Gastrocnemius medialis (tissue), 4 donors: Measurements from ENCODE around the gene PRKAB1. TPM values are rescaled to one million over a fixed set of nuclear protein-coding genes. Genes with fewer than 3 reads are reported as not detected.

ENCODE experiments used
- ATAC-seq, 2 donors: fragments of 150-250 bp; one replicate each; pipeline ENCODE4 v1.9.1; 2016
- DNase-seq, 2 donors: peaks; one replicate each; pipeline ENCODE4 v3.0.0-alpha.2; 2019
- H3K27ac ChIP-seq, 4 donors: fragments of 200-600 bp; sonication (generic); 1 replicate in 1 of 4; 2 replicates in 3 of 4; pipeline ENCODE4 v1.5.1; 2016 to 2018; ENCODE audit warnings: mild to moderate bottlenecking in 2 of 4, moderate library complexity in 1 of 4
- H3K27me3 ChIP-seq, 3 donors: fragments of 200-600 bp; sonication (generic) in 2 of 3; 1 replicate in 1 of 3; 2 replicates in 2 of 3; pipeline versions ENCODE4 v1.5.1 to v1.6.0; 2016 to 2019; ENCODE audit warnings: mild to moderate bottlenecking in 1 of 3, moderate library complexity in 1 of 3
- H3K36me3 ChIP-seq, 2 donors: fragments of 200-600 bp; sonication (generic) in 1 of 2; one replicate each; pipeline ENCODE4 v1.5.1; 2017 to 2018
- H3K4me1 ChIP-seq, 2 donors: fragments of 200-600 bp; sonication (generic) in 1 of 2; one replicate each; pipeline ENCODE4 v1.5.1; 2016 to 2017; ENCODE audit warnings: mild to moderate bottlenecking in 2 of 2
- H3K4me3 ChIP-seq, 4 donors: fragments of 200-600 bp; sonication (generic) in 3 of 4; 1 replicate in 1 of 4; 2 replicates in 3 of 4; pipeline ENCODE4 v1.5.1; 2016 to 2019; ENCODE audit warnings: mild to moderate bottlenecking in 2 of 4
- H3K9me3 ChIP-seq, 3 donors: fragments of 200-600 bp; sonication (generic) in 2 of 3; 1 replicate in 1 of 3; 2 replicates in 2 of 3; pipeline ENCODE4 v1.5.1; 2016 to 2019
- POLR2A ChIP-seq, 2 donors: fragments of 450-650 bp; IDR thresholded peaks; one replicate each; pipeline ENCODE4 v1.6.1; 2017; ENCODE audit warnings: antibody characterized with exemption in 2 of 2, mild to moderate bottlenecking in 2 of 2, moderate library complexity in 2 of 2
- in situ Hi-C, 4 donors: fragments of 200-750 bp; cut with MboI; loops; one replicate each; pipeline versions ENCODE4 v1.15.0 to v1.8.0; 2017; ENCODE audit warnings: low sequenced_read_pairs in 4 of 4
- intact Hi-C: fragments of 100-400 bp; cut with DNase I; formaldehyde crosslinking; loops from one replicate; pipeline ENCODE4 v1.15.1; 2023; ENCODE audit warnings: low total_unique reads
- microRNA counts, 2 donors: library from miRNA; unstranded; fragments of <30 nt; microRNA quantifications; one replicate each; lab custom pipeline; 2016
- microRNA-seq, 2 donors: library from miRNA; unstranded; fragments of <30 nt; microRNA quantifications; one replicate each; pipeline ENCODE4, GENCODE V29; 2016; ENCODE audit warnings: borderline replicate concordance in 2 of 2
- total RNA-seq, 4 donors: library from RNA; depleted of rRNA; stranded (reverse); fragments of >200 nt; gene quantifications; one replicate each; pipeline versions ENCODE4 v1.1.0 to v1.2.3, GENCODE V29; 2016
- TF ChIP-seq, protein P1 (sequence below), 5 experiments: fragments of 450-650 bp in 3 of 5; fragments of 200-600 bp in 2 of 5; sonication (generic) in 2 of 5; IDR thresholded peaks in 4 of 5; conservative IDR thresholded peaks in 1 of 5; 1 replicate in 4 of 5; 2 replicates in 1 of 5; pipeline ENCODE4 v1.5.1; 2016 to 2019; ENCODE audit warnings: antibody characterized with exemption in 5 of 5, mild to moderate bottlenecking in 3 of 5, moderate library complexity in 3 of 5

The PRKAB1 gene
- total RNA-seq, 4 donors from 2014 or later = 7.1 to 21.0 (median 17.6) TPM

DNA sequence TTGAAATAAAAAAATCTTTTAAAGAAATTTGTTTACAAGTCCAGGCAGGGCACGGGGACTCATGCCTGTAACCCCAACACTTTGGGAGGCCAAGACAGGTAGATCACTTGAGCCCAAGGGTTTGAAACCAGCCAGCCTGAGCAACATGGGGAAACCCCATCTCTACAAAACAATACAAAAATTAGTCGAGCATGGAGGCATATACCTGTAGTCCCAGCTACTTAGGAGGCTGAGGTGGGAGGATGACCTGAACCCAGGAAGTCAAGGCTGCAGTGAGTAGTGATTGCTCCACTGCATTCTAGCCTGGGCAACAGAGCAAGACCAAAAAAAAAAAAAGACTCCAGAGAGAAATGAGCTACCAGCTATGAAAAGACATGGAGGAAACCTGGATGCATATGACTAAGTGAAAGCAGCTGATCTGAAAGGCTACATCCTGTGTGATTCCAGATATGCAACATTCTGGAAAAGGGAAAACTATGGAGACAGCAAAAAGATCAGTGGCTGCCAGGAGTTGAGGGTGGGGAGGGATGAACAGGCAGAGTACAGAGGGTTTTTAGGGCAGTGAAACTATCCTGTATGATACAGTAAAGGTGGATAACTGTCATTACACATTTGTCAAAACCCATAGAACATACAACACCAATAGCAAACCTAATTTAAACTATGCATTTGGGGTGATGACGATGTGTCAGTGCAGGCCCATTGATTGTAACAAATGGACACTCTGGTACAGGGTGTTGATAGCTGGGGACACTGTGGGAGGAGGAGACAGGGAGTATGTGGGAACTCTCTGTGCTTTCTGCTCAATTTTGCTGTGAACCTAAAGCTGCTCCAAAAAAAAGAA lies 59.9 kb downstream of the PRKAB1 start:
- H3K27ac ChIP-seq = no peak overlapping the region
- in situ Hi-C loops (no loop called here), intact Hi-C loops (no loop called here)
- TF ChIP-seq POLR2A (IDR thresholded peaks at IDR 0.05) = no peak
- TF ChIP-seq, protein P1, sequence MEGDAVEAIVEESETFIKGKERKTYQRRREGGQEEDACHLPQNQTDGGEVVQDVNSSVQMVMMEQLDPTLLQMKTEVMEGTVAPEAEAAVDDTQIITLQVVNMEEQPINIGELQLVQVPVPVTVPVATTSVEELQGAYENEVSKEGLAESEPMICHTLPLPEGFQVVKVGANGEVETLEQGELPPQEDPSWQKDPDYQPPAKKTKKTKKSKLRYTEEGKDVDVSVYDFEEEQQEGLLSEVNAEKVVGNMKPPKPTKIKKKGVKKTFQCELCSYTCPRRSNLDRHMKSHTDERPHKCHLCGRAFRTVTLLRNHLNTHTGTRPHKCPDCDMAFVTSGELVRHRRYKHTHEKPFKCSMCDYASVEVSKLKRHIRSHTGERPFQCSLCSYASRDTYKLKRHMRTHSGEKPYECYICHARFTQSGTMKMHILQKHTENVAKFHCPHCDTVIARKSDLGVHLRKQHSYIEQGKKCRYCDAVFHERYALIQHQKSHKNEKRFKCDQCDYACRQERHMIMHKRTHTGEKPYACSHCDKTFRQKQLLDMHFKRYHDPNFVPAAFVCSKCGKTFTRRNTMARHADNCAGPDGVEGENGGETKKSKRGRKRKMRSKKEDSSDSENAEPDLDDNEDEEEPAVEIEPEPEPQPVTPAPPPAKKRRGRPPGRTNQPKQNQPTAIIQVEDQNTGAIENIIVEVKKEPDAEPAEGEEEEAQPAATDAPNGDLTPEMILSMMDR (IDR thresholded peaks at IDR 0.05 in 4 of 5, conservative IDR thresholded peaks at IDR 0.05 in 1 of 5) = no peak
- no peaks in the 10 kb centered on the region for H3K36me3 ChIP-seq
- H3K4me3 ChIP-seq = no peak overlapping the region
- ATAC-seq (no peak), DNase-seq (no peak)
- H3K4me1 ChIP-seq = peaks cover 0 to 6% of the 10 kb centered on the region in 2 donors
- no peaks in the 10 kb centered on the region for H3K27me3 ChIP-seq
- H3K9me3 ChIP-seq = no peaks in the 10 kb centered on the region

DNA sequence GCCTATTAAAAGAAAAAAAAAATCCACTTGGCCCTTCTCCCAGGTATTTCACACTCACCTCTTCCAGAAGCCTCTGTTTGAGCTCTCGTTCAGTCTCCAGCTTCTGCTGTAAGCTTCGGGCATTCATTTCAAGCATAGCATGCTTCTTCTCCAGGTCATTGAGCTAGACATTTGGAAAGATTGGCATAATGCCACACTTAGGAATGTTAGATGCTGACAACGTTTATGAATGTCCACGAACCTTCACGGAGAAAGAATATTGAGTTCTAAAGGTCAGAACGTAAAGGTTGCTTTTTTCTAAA lies 60.5 kb downstream of the PRKAB1 start:
- no peaks in the 10 kb centered on the region for H3K27me3 ChIP-seq
- no peaks in the 10 kb centered on the region for H3K9me3 ChIP-seq
- no peaks in the 10 kb centered on the region for H3K36me3 ChIP-seq
- TF ChIP-seq, protein P1 (IDR thresholded peaks at IDR 0.05 in 4 of 5, conservative IDR thresholded peaks at IDR 0.05 in 1 of 5) = no peak
- TF ChIP-seq POLR2A (IDR thresholded peaks at IDR 0.05) = no peak
- H3K4me1 ChIP-seq = peaks cover 0 to 6% of the 10 kb centered on the region in 2 donors
- DNase-seq = no peak
- H3K27ac ChIP-seq = no peak overlapping the region
- intact Hi-C loops = no loop called here
- no peak for ATAC-seq
- in situ Hi-C loops = no loop called here
- no peak overlapping the region for H3K4me3 ChIP-seq

DNA sequence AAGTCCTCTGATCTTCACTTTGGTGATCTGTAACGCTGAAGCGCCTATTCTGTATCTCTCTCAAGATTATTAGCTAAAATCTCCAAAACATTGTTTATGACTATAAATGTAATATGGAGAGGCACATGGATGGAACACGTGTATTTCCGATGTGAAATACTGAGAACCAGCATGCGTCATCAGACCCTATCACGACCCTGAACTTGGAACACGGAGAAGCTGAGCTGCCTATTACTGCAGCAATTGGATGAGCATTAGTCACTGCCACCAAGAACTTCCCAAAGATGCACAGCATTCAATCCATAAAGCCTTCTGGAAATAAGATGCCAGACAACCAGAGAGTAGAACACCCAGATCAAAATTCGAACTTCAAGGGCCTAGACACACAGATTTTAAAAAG lies 61.9 kb downstream of the PRKAB1 start:
- ATAC-seq = no peak
- no peak for DNase-seq
- no peak for TF ChIP-seq POLR2A (IDR thresholded peaks at IDR 0.05)
- TF ChIP-seq, protein P1 (IDR thresholded peaks at IDR 0.05 in 4 of 5, conservative IDR thresholded peaks at IDR 0.05 in 1 of 5) = no peak
- H3K4me1 ChIP-seq = peaks cover 0 to 6% of the 10 kb centered on the region in 2 donors
- H3K27ac ChIP-seq = no peak overlapping the region
- intact Hi-C loops = no loop called here
- in situ Hi-C loops = no loop called here
- H3K27me3 ChIP-seq = no peaks in the 10 kb centered on the region
- no peak overlapping the region for H3K4me3 ChIP-seq
- H3K36me3 ChIP-seq = no peaks in the 10 kb centered on the region
- H3K9me3 ChIP-seq = no peaks in the 10 kb centered on the region

DNA sequence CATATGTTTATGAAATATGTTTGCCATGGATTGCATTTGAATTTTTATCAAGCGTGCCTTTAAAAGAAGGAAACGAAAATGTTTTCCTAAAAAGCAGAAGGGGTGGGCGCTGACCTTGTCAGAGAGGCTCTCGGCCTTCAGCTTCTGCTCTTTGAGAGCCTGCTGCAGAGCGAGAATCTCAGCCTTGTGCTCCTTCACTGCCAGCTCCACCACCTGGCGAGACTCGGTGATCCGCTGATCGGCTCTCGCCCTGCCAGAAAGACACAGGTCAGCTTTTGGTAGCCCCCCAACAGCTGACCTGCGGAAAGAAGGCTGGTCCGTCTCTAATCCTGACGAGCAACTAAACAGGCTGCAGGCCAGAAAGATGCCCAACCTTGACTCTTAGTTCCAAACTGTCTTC lies 62.4 kb downstream of the PRKAB1 start:
- no peaks in the 10 kb centered on the region for H3K27me3 ChIP-seq
- TF ChIP-seq POLR2A (IDR thresholded peaks at IDR 0.05) = no peak
- TF ChIP-seq, protein P1 (IDR thresholded peaks at IDR 0.05 in 4 of 5, conservative IDR thresholded peaks at IDR 0.05 in 1 of 5) = no peak
- no peak for DNase-seq
- no peak overlapping the region for H3K27ac ChIP-seq
- intact Hi-C loops (no loop called here), in situ Hi-C loops (no loop called here)
- H3K36me3 ChIP-seq = no peaks in the 10 kb centered on the region
- peaks cover 0 to 4% of the 10 kb centered on the region in 2 donors for H3K4me1 ChIP-seq
- no peaks in the 10 kb centered on the region for H3K9me3 ChIP-seq
- ATAC-seq = no peak
- H3K4me3 ChIP-seq = no peak overlapping the region

MicroRNAs within 50 kb of the gene (microRNA counts, 767-probe panel; counts per million panel counts)
- microRNA hsa-miR-1178 (lab: Ali Mortazavi, UCI) = 356 to 448 counts per million in 2 donors

Small RNA genes lying within 50 kb of the gene (microRNA-seq; reads per million reads assigned to microRNA genes)
- gene MIR1178 = 0 reads per million in 2 donors

Other genes starting within 250 kb of the PRKAB1 start
- 10 to 100 TPM; 25.2 to 89.1 (median 57.8) TPM for gene TMEM233, start 74.4 kb upstream of the PRKAB1 start, total RNA-seq
- gene CIT, start 209.2 kb downstream of the PRKAB1 start, total RNA-seq = 1 to 10 TPM in 2 of 4 donors, under 1 TPM in 2; 0.05 to 4.0 (median 1.5) TPM